ENCODE data around the gene LAMB4. TPM values are rescaled to one million over a fixed set of nuclear protein-coding genes. Genes with fewer than 3 reads are reported as not detected.

The LAMB4 gene
- total and polyA plus RNA-seq, 2 of the 8 experiments (the other 6 are each of a cell fraction or from before 2014, with no cell fraction given) = not detected

DNA sequence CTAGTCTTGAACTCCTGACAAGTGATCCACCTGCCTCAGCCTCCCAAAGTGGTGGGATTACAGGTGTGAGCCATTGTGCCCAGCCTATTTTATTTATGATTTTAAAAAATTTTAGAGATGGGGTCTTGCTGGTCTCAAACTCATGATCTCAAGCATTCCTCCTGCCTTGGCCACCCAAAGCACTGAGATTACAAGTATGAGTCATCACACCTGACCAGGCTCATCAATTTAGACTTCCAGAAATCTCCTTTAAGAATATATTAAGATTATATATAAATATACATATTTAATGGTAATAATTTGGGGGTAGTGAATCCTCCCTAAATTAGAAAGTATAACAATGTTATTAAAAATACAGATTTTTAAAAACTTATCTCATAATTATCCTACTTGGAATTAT lies 156.3 kb downstream of the LAMB4 start:
- no peak overlapping the region for H2BK12ac ChIP-seq (ENCODE audit: low read depth, low read length)
- no peak overlapping the region for H3K56ac ChIP-seq (replicated peaks; ENCODE audit: insufficient read length, low read depth, low read length)
- no peak overlapping the region for H3K27ac ChIP-seq (ENCODE audit: low read depth, low read length)
- no peaks in the 10 kb centered on the region for H3K23me2 ChIP-seq (ENCODE audit: low read depth, low read length)
- no peak overlapping the region for H2BK20ac ChIP-seq (ENCODE audit: low read length)
- H4K20me1 ChIP-seq (replicated peaks in 1 of 2; ENCODE audit: control insufficient read depth in 1 of 2, insufficient read depth in 2 of 2, low read length in 2 of 2) = no peaks in the 10 kb centered on the region
- no peaks in the 10 kb centered on the region for H3K9me3 ChIP-seq (ENCODE audit: insufficient read depth in 2 of 2, low read depth in 1 of 2, low read length in 1 of 2)
- ChIA-PET CTCF (ENCODE audit: partially characterized antibody) (interaction anchor here (0.6 to 2.7 kb wide), 5 partner anchors 9 to 48 kb away, joined by 3 to 19 read pairs (median 3); no protein-coding TSS in a partner anchor), POLR2A (ENCODE audit: partially characterized antibody) (no interaction called here)
- peaks cover 3 to 41% (median 11%) of the 10 kb centered on the region in 4 experiments; a peak in 7 of 8 replicates for H3K36me3 ChIP-seq (ENCODE audit: control insufficient read depth in 2 of 4, insufficient read depth in 4 of 4, low read length in 3 of 4)
- no peaks in the 10 kb centered on the region for H3K27me3 ChIP-seq (replicated peaks in 1 of 4; ENCODE audit: control insufficient read depth in 3 of 4, extremely low read depth in 1 of 4, insufficient read depth in 3 of 4, low read length in 3 of 4)
- no peak for DNase-seq (ENCODE audit: low read depth in 1 of 2, low spot score in 2 of 2)
- H3K23ac ChIP-seq (ENCODE audit: insufficient read length) = no peak overlapping the region
- H2AK5ac ChIP-seq (ENCODE audit: low read depth, low read length) = no peak overlapping the region
- H3K4me1 ChIP-seq (replicated peaks in 1 of 4; ENCODE audit: control insufficient read depth in 3 of 4, insufficient read depth in 4 of 4, low read length in 3 of 4) = peaks cover 0 to 6% (median 4%) of the 10 kb centered on the region in 4 experiments; a peak in 5 of 7 replicates
- H4K8ac ChIP-seq (ENCODE audit: extremely low read depth, insufficient read depth, low read length) = no peak overlapping the region
- H3K79me1 ChIP-seq (ENCODE audit: low read depth, low read length) = no peaks in the 10 kb centered on the region
- H2BK120ac ChIP-seq (replicated peaks; ENCODE audit: low read depth, low read length) = no peak overlapping the region
- H3K18ac ChIP-seq (ENCODE audit: extremely low read depth, low read length) = no peak overlapping the region
- no peak overlapping the region for H4K91ac ChIP-seq (replicated peaks; ENCODE audit: insufficient read length, low read length)
- H3K79me2 ChIP-seq (ENCODE audit: control insufficient read depth in 1 of 2, insufficient read depth in 2 of 2, low read length in 2 of 2) = no peaks in the 10 kb centered on the region
- no peak overlapping the region for H2BK5ac ChIP-seq (ENCODE audit: low read depth, low read length)
- H2BK15ac ChIP-seq (ENCODE audit: low read length) = no peak overlapping the region
- no peak overlapping the region for H2AFZ ChIP-seq (ENCODE audit: low read length)
- no peak overlapping the region for H3K14ac ChIP-seq (ENCODE audit: insufficient read length)
- H3K4ac ChIP-seq (replicated peaks; ENCODE audit: insufficient read length, low read depth, low read length) = no peak overlapping the region
- FAIRE-seq = no peak
- H4K5ac ChIP-seq (ENCODE audit: insufficient read length, low read depth, low read length) = no peak overlapping the region
- no peak overlapping the region for H3K9ac ChIP-seq (replicated peaks in 1 of 4; ENCODE audit: extremely low read depth in 1 of 4, low read depth in 3 of 4, low read length in 3 of 4)
- H3K4me3 ChIP-seq (ENCODE audit: extremely low read depth in 1 of 4, insufficient read depth in 2 of 4, low read depth in 3 of 4, low read length in 4 of 4) = no peak overlapping the region
- no peak overlapping the region for H3K4me2 ChIP-seq (ENCODE audit: insufficient read depth in 1 of 2, low read depth in 2 of 2, low read length in 2 of 2)
- TF ChIP-seq EGR1 (IDR thresholded peaks at IDR 0.05; ENCODE audit: borderline replicate concordance, low read depth, low read length) (no peak), CHD2 (IDR thresholded peaks at IDR 0.05; ENCODE audit: low read length) (no peak), SIX5 (IDR thresholded peaks at IDR 0.05; ENCODE audit: low read depth, low read length) (no peak), YY1 (IDR thresholded peaks at IDR 0.05; ENCODE audit: low read depth, low read length) (no peak)

Measured in H1 (cell line).